Measurements from ENCODE around the gene CDK2AP2.
"Not testable (repeated sequence)": the region's sequence is repeated elsewhere in the genome, so short reads cannot be mapped to it uniquely, and the experiment has no call there.

Gene CDK2AP2

DNA sequence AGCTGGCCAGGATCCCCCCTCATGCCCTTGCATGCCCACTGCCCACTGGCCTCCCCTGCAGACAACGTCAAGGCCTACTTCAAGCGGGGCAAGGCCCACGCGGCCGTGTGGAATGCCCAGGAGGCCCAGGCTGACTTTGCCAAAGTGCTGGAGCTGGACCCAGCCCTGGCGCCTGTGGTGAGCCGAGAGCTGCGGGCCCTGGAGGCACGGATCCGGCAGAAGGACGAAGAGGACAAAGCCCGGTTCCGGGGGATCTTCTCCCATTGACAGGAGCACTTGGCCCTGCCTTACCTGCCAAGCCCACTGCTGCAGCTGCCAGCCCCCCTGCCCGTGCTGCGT is 17.3 kb downstream of the CDK2AP2 start:
- H3K27me3 ChIP-seq (replicated peaks; ENCODE audit: control insufficient read depth, insufficient read depth, low read length, poor library complexity, severe bottlenecking): no peaks in the 10 kb centered on the region
- H3K4me1 ChIP-seq (ENCODE audit: control insufficient read depth, insufficient read depth, low read length, poor library complexity, severe bottlenecking): peaks cover 21% of the 10 kb centered on the region
- no peak for DNase-seq
- H3K27ac ChIP-seq (ENCODE audit: insufficient read depth, low read length, poor library complexity, severe bottlenecking): peak overlapping the region; percentile 11
- H3K9me3 ChIP-seq (ENCODE audit: control insufficient read depth, low read length): no peaks in the 10 kb centered on the region
- H3K4me3 ChIP-seq (ENCODE audit: insufficient read depth, low read depth, low read length, poor library complexity, severe bottlenecking): no peak overlapping the region
- H3K36me3 ChIP-seq (ENCODE audit: control insufficient read depth, insufficient read depth, low read length): peaks cover 82% of the 10 kb centered on the region

DNA sequence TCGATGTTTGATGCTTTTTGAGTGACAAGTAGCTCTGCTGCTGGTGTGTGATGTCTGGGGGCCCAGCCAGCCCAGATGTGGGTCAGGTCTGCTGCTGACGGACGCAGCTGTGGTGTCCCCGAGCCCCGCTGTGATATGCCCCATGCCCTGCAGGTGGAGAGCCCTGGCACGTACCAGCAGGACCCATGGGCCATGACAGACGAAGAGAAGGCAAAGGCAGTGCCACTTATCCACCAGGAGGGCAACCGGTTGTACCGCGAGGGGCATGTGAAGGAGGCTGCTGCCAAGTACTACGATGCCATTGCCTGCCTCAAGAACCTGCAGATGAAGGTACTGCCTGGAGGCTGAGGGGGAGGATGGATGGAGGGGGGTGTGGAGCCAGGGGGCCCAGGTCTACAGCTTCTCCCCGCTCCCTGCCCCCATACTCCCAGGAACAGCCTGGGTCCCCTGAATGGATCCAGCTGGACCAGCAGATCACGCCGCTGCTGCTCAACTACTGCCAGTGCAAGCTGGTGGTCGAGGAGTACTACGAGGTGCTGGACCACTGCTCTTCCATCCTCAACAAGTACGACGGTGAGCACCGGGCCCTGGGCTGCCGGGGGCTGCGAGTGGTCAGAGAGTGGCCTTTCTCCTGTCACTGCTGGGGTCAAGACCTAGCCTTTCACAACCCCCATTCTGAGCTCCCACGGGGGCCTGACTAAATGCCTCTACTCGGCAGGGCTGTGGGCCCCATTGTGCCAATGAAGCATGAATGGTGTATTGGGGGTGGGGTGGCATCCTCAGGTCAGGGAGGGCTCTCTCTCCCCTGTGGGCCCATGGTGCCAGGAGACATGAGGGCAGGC is 17.9 kb downstream of the CDK2AP2 start:
- Histone ChIP-seq H3K27ac (ENCODE audit: insufficient read depth, low read length, poor library complexity, severe bottlenecking) (peak overlapping the region; percentile 11), H3K27me3 (replicated peaks; ENCODE audit: control insufficient read depth, insufficient read depth, low read length, poor library complexity, severe bottlenecking) (no peaks in the 10 kb centered on the region), H3K36me3 (ENCODE audit: control insufficient read depth, insufficient read depth, low read length) (peaks cover 77% of the 10 kb centered on the region), H3K4me1 (ENCODE audit: control insufficient read depth, insufficient read depth, low read length, poor library complexity, severe bottlenecking) (peaks cover 24% of the 10 kb centered on the region), H3K4me3 (ENCODE audit: insufficient read depth, low read depth, low read length, poor library complexity, severe bottlenecking) (no peak overlapping the region), H3K9me3 (ENCODE audit: control insufficient read depth, low read length) (no peaks in the 10 kb centered on the region)
- no peak for DNase-seq

DNA sequence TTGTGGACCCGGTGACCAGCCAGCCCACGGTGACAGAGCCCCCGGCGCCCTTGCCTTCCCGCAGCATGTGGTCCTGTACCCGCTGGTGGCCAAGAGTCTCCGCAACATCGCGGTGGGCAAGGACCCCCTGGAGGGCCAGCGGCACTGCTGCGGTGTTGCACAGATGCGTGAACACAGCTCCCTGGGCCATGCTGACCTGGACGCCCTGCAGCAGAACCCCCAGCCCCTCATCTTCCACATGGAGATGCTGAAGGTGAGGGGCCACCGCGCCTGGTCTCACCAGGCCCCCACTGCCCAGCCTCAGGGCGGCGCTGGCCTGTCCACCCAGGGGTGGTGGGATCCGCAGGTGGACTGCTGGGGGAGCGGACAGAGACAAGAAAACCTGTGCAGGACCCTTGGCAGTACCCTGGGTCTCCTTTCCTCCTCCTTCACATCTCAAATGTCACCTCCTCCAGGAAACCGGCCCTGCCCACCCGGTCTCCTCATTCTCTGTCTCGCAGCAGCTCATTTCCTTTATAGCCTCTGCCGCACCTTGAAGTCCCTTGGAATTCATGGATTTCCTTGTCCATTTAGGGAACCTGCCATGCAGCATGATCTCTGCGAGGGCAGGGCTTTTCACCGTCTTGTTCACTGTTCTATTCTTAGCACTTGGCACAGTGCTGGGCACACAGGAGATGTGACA is 18.6 kb downstream of the CDK2AP2 start:
- Histone ChIP-seq H3K27ac (ENCODE audit: insufficient read depth, low read length, poor library complexity, severe bottlenecking) (no peak overlapping the region), H3K4me1 (ENCODE audit: control insufficient read depth, insufficient read depth, low read length, poor library complexity, severe bottlenecking) (peaks cover 32% of the 10 kb centered on the region), H3K36me3 (ENCODE audit: control insufficient read depth, insufficient read depth, low read length) (peaks cover 71% of the 10 kb centered on the region), H3K27me3 (replicated peaks; ENCODE audit: control insufficient read depth, insufficient read depth, low read length, poor library complexity, severe bottlenecking) (no peaks in the 10 kb centered on the region), H3K4me3 (ENCODE audit: insufficient read depth, low read depth, low read length, poor library complexity, severe bottlenecking) (no peak overlapping the region), H3K9me3 (ENCODE audit: control insufficient read depth, low read length) (no peaks in the 10 kb centered on the region)
- no peak for DNase-seq

DNA sequence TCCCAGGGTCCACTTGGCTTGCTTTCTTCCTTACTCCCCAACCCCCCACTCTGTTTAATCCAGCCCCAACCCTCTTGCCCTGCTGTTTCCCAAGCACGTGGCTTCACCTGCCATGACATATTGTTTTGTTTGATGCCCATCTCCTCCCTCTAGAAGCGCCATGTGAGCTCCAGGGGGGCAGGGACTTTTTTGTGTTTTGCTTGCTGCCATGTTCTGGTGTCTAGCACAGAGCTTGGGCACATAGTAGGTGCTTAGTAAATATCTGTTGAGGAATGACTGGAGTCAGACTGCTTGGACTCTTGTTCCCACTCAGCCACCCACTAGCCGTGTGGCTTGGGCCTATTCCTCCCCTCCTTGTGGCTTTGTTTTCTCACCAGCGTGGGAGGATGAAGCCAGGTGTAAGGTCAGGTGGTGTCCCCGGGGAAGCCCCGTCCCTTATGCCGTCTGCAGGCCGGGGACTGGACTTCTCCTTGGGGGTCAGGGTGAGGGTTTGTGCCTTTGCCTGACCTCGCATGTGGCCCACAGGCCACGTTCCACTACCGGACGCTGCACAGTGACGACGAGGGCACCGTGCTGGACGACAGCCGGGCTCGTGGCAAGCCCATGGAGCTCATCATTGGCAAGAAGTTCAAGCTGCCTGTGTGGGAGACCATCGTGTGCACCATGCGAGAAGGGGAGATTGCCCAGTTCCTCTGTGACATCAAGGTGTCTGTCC is 21.3 kb downstream of the CDK2AP2 start:
- Histone ChIP-seq H3K4me1 (ENCODE audit: control insufficient read depth, insufficient read depth, low read length, poor library complexity, severe bottlenecking) (peaks cover 50% of the 10 kb centered on the region), H3K27ac (ENCODE audit: insufficient read depth, low read length, poor library complexity, severe bottlenecking) (peak overlapping the region; percentile 86), H3K9me3 (ENCODE audit: control insufficient read depth, low read length) (no peaks in the 10 kb centered on the region), H3K36me3 (ENCODE audit: control insufficient read depth, insufficient read depth, low read length) (peaks cover 44% of the 10 kb centered on the region), H3K27me3 (replicated peaks; ENCODE audit: control insufficient read depth, insufficient read depth, low read length, poor library complexity, severe bottlenecking) (no peaks in the 10 kb centered on the region), H3K4me3 (ENCODE audit: insufficient read depth, low read depth, low read length, poor library complexity, severe bottlenecking) (peak overlapping the region; percentile 18)
- DNase-seq: no peak

DNA sequence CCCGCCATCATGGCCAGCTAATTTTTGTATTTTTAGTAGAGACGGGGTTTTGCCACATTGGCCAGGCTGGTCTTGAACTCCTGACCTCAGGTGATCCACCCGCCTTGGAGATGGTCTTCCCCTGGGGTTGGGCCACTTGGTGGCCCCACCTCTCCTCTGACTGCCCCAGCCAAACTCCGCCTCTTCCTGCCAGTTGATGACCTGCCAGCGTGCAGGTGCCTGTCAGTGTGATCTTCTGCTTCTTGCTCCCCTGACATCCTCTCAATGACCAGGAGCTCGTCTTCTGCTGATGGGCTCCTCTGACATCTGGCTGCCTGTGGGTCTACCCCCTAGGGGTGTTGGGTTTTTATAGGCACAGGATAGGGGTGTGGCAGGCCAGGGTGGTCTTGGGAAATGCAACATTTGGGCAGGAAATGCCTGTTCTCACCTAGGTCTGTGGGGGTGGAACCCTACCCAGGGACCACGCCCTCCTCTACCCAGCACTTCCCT is 22.0 kb downstream of the CDK2AP2 start:
- Histone ChIP-seq H3K36me3 (ENCODE audit: control insufficient read depth, insufficient read depth, low read length) (peaks cover 37% of the 10 kb centered on the region), H3K4me1 (ENCODE audit: control insufficient read depth, insufficient read depth, low read length, poor library complexity, severe bottlenecking) (peaks cover 50% of the 10 kb centered on the region), H3K4me3 (ENCODE audit: insufficient read depth, low read depth, low read length, poor library complexity, severe bottlenecking) (peak overlapping the region; percentile 18), H3K27ac (ENCODE audit: insufficient read depth, low read length, poor library complexity, severe bottlenecking) (peak overlapping the region; percentile 86)
- not testable (repeated sequence) for H3K9me3 ChIP-seq (ENCODE audit: control insufficient read depth, low read length); H3K27me3 ChIP-seq (replicated peaks; ENCODE audit: control insufficient read depth, insufficient read depth, low read length, poor library complexity, severe bottlenecking)
- DNase-seq: peak in 1 of 3 donors; percentile 43

DNA sequence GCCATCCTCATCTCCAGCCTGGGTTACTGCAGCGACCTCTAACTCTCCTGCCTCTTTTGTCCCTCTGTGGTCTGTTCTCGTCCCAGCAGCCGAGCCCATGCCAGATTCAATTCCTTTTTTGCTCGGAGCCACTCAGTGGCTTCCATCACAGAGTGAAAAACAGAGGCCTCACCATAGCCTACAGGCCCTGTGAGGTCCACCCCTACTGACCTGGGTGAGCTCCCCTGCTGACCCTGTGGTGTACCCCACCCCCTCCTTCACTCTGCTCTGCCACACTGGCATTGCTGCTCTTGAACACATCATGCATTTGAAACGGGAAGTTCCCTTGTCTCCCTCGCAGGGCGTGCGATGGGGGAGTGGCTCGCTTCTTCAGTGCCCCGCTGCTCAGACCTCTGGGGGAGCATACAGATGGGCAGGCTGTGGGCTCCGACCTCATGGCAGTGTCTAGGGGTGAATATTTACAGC is 23.1 kb downstream of the CDK2AP2 start:
- Histone ChIP-seq H3K4me3 (ENCODE audit: insufficient read depth, low read depth, low read length, poor library complexity, severe bottlenecking) (peak overlapping the region; percentile 34), H3K9me3 (ENCODE audit: control insufficient read depth, low read length) (no peaks in the 10 kb centered on the region), H3K36me3 (ENCODE audit: control insufficient read depth, insufficient read depth, low read length) (peaks cover 27% of the 10 kb centered on the region), H3K27ac (ENCODE audit: insufficient read depth, low read length, poor library complexity, severe bottlenecking) (peak overlapping the region; percentile 86), H3K4me1 (ENCODE audit: control insufficient read depth, insufficient read depth, low read length, poor library complexity, severe bottlenecking) (peaks cover 50% of the 10 kb centered on the region), H3K27me3 (replicated peaks; ENCODE audit: control insufficient read depth, insufficient read depth, low read length, poor library complexity, severe bottlenecking) (no peaks in the 10 kb centered on the region)
- peak in 2 of 3 donors; percentile 54 to 55 for DNase-seq

DNA sequence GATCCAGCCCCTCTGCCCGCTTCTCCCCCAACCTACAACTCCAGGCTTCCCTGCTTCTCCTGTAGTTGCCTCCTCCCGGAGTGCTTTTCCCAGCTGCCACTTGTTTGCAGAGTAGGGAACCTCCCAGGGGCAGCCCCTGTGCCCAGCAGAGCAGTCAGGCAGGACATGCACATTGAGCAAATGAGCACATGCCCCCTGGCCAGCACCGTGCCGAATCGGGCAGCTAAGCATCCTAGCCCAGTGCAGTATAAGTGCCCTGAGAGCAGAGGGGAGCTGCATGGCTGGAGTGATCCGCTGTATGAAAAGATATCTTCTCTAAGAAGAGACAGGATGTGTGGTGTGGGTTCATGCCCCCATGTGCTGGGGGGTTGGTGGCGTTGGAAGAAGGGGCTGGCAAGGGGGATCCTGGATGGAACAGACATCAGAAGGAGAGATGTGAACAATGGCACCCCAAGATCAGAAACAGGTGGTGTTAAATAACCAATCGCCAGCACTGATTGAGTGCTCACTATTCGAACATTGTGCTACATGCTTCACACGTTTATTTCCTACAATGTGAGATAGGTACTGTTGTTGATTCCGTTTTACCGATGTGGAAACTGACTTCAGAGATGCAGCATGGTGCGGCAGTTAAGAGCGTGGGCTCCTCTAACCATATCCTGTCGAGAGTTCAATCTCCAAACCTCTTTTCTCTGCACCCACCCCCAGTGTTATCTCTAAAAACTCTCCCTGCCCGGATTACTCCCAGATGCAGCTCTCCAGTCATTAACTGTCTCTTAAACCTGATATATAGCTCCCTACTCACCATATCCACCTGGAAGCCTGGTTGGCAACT is 23.9 kb downstream of the CDK2AP2 start:
- Histone ChIP-seq H3K4me3 (ENCODE audit: insufficient read depth, low read depth, low read length, poor library complexity, severe bottlenecking) (peak overlapping the region; percentile 58), H3K27me3 (replicated peaks; ENCODE audit: control insufficient read depth, insufficient read depth, low read length, poor library complexity, severe bottlenecking) (no peaks in the 10 kb centered on the region), H3K27ac (ENCODE audit: insufficient read depth, low read length, poor library complexity, severe bottlenecking) (peak overlapping the region; percentile 86), H3K4me1 (ENCODE audit: control insufficient read depth, insufficient read depth, low read length, poor library complexity, severe bottlenecking) (peaks cover 50% of the 10 kb centered on the region), H3K9me3 (ENCODE audit: control insufficient read depth, low read length) (no peaks in the 10 kb centered on the region), H3K36me3 (ENCODE audit: control insufficient read depth, insufficient read depth, low read length) (peaks cover 18% of the 10 kb centered on the region)
- DNase-seq: peak in 1 of 3 donors; percentile 26

DNA sequence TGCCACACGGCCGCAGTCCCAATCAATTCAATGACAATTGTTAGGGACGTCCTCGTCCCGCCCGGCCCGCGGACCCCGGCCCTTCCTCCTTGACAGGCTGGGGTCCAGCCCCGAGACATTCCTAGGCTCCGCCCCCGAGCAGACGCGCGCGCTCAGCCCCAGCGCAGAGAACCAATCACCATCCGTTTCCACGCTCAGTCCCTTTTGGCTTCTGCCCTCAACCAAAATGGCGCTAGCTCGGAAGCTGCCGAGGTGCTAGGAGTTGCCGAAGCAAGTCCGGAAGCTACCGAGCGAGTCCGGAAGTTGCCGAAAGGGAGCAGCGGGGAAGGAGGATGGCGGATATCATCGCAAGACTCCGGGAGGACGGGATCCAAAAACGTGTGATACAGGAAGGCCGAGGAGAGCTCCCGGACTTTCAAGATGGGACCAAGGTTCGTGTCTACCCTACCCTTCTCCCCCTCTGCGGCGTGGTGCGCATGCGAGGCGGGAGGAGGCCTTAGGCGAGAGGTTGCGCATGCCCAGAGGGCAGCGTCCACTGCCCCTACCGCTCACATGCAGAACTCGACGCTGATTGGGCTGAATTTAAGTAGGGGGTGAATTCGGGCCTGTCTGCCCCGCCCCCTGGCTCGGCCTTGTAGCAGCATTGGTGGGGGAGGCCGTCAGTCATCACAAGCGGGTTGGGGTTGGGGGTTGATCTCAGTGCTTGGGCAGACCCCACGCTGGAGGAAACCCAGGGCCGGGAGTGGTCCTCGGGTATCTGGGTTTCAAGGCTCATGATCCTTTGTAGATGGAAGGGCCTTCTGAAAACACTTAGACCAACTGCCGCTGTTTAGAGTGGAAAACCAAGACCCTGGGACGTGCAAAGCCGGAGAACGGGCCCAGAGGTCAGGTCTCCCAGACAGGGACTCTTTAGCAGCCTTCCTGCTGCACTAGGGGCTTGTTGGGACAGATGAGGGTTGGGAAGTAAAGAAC is 24.8 kb downstream of the CDK2AP2 start, which contains the start of gene AIP:
Gene AIP, plus strand, starts transcription at position 200 of the 972 bp plus-strand sequence. Its CDS starts 133 bp downstream, at position 333.
- Histone ChIP-seq H3K27ac (ENCODE audit: insufficient read depth, low read length, poor library complexity, severe bottlenecking) (peak within 1 kb of the TSS; percentile 86), H3K4me1 (ENCODE audit: control insufficient read depth, insufficient read depth, low read length, poor library complexity, severe bottlenecking) (peaks cover 50% of the 10 kb centered on the region), H3K4me3 (ENCODE audit: insufficient read depth, low read depth, low read length, poor library complexity, severe bottlenecking) (peak within 1 kb of the TSS; percentile 58), H3K9me3 (ENCODE audit: control insufficient read depth, low read length) (no peaks in the 10 kb centered on the region), H3K27me3 (replicated peaks; ENCODE audit: control insufficient read depth, insufficient read depth, low read length, poor library complexity, severe bottlenecking) (no peaks in the 10 kb centered on the region), H3K36me3 (ENCODE audit: control insufficient read depth, insufficient read depth, low read length) (peaks cover 12% of the 10 kb centered on the region)
- DNase-seq: peak; percentile 88 to 96 (median 95)

Measured in effector memory CD4-positive, alpha-beta T cell (primary cell).